Lower lobe of right lung (tissue), 2 donors: ENCODE measurements around the gene AIRE. TPM values are rescaled to one million over a fixed set of nuclear protein-coding genes. Genes with fewer than 3 reads are reported as not detected.
A peak's percentile ranks its signal among the peaks of the same experiment; 100 is the strongest.
"Not testable (repeated sequence)": the region's sequence is repeated elsewhere in the genome, so short reads cannot be mapped to it uniquely, and the experiment has no call there.

Experiments used
- ATAC-seq, 2 donors: fragments of 200-7000 bp; cut with Tn5 transposase; one replicate each; pipeline ENCODE4 v1.9.1; 2020 to 2022; ENCODE audit warnings: mild to moderate bottlenecking in 2 of 2, moderate library complexity in 2 of 2
- DNase-seq: peaks from one replicate; pipeline ENCODE4 v3.0.0-alpha.2; 2020
- H3K27ac ChIP-seq: fragments of 200-600 bp; one replicate; pipeline ENCODE4 v1.8.0; 2022
- H3K27me3 ChIP-seq: fragments of 200-600 bp; one replicate; pipeline ENCODE4 v1.8.0; 2022; ENCODE audit warnings: low read depth
- H3K36me3 ChIP-seq: fragments of 200-600 bp; one replicate; pipeline ENCODE4 v1.8.0; 2022; ENCODE audit warnings: mild to moderate bottlenecking
- H3K4me1 ChIP-seq: fragments of 200-600 bp; one replicate; pipeline ENCODE4 v1.8.0; 2022
- H3K4me3 ChIP-seq: fragments of 200-600 bp; one replicate; pipeline ENCODE4 v1.8.0; 2022; ENCODE audit warnings: mild to moderate bottlenecking
- H3K9me3 ChIP-seq: fragments of 200-600 bp; one replicate; pipeline ENCODE4 v1.8.0; 2022
- intact Hi-C: fragments of 100-400 bp; cut with DNase I; formaldehyde crosslinking; loops from one replicate; pipeline ENCODE4 v1.11.0; 2022
- total RNA-seq: library from RNA; stranded (reverse); fragmentation: NEBNext Ultra II Directional; extraction: Animal tissue kit (Norgen Biotek cat#: 25700); gene quantifications from one replicate; pipeline ENCODE4 v1.2.1, GENCODE V29; 2021
- TF ChIP-seq, protein P1 (sequence below): fragments of 200-600 bp; IDR thresholded peaks from one replicate; pipeline ENCODE4 v1.8.0; 2022; ENCODE audit warnings: antibody characterized with exemption, mild to moderate bottlenecking
- donor health status: DM: no; HTN: yes; CAD: no; lungs with severe emphysema.

Gene AIRE
- total RNA-seq, 1 donor from 2014 or later, result not detected

DNA sequence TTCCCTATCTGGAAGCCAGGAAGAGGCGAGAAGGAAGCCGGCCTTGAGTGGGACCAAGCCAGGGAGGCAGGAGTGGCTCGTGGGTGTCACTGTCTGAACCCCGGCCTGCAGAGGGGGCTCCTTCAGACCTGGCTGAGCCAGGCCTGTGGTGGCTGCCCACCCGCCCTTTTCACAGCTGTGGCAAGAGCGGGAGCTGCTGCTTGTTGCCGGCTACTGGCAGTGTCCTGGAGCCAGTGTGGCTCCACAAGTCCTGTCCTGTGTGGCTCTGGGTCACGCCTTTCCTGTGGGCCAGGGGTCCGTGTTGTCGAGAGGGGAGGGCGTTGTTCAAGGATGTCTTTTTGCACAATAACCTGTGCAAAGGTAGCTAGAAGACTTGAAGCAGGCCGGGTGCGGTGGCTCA lies 15.5 kb downstream of the AIRE start:
- ATAC-seq (no peak), DNase-seq (no peak)
- TF ChIP-seq, protein P1, sequence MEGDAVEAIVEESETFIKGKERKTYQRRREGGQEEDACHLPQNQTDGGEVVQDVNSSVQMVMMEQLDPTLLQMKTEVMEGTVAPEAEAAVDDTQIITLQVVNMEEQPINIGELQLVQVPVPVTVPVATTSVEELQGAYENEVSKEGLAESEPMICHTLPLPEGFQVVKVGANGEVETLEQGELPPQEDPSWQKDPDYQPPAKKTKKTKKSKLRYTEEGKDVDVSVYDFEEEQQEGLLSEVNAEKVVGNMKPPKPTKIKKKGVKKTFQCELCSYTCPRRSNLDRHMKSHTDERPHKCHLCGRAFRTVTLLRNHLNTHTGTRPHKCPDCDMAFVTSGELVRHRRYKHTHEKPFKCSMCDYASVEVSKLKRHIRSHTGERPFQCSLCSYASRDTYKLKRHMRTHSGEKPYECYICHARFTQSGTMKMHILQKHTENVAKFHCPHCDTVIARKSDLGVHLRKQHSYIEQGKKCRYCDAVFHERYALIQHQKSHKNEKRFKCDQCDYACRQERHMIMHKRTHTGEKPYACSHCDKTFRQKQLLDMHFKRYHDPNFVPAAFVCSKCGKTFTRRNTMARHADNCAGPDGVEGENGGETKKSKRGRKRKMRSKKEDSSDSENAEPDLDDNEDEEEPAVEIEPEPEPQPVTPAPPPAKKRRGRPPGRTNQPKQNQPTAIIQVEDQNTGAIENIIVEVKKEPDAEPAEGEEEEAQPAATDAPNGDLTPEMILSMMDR, result no peak
- peaks cover 68% of the 10 kb centered on the region for H3K4me1 ChIP-seq
- H3K4me3 ChIP-seq, result peak overlapping the region; percentile 78
- H3K27me3 ChIP-seq, result no peaks in the 10 kb centered on the region
- no peaks in the 10 kb centered on the region for H3K36me3 ChIP-seq
- peak overlapping the region; percentile 95 for H3K27ac ChIP-seq
- H3K9me3 ChIP-seq, result no peaks in the 10 kb centered on the region
- intact Hi-C loops, result no loop called here

DNA sequence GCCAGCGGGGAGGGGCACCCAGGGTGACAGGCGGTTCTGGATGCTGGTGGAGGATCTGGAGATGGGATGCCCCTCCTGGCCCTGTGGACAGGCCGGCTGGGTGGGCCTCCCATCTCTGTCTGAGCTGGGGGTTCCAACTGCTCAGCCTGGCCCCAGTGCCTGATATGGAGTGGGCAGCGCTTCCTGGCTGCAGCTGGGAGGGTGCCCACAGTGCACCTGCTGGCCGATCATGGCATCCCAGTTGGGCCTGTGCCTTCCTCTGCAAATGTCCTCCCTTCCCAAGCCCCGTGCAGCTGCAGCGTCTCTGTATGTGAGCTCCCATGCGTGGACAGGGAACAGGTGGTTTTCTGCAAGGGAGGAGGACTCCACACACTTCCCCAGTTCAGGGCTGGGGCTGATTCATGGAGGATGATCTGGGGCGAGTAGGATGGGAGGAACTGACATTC lies 16.3 kb downstream of the AIRE start:
- no peak overlapping the region for H3K27ac ChIP-seq
- TF ChIP-seq, protein P1, result no peak
- H3K27me3 ChIP-seq, result no peaks in the 10 kb centered on the region
- H3K4me3 ChIP-seq, result no peak overlapping the region
- H3K36me3 ChIP-seq, result peaks cover under 1% of the 10 kb centered on the region
- no peak for DNase-seq
- H3K9me3 ChIP-seq, result no peaks in the 10 kb centered on the region
- no peak for ATAC-seq
- intact Hi-C loops, result no loop called here
- peaks cover 68% of the 10 kb centered on the region for H3K4me1 ChIP-seq

DNA sequence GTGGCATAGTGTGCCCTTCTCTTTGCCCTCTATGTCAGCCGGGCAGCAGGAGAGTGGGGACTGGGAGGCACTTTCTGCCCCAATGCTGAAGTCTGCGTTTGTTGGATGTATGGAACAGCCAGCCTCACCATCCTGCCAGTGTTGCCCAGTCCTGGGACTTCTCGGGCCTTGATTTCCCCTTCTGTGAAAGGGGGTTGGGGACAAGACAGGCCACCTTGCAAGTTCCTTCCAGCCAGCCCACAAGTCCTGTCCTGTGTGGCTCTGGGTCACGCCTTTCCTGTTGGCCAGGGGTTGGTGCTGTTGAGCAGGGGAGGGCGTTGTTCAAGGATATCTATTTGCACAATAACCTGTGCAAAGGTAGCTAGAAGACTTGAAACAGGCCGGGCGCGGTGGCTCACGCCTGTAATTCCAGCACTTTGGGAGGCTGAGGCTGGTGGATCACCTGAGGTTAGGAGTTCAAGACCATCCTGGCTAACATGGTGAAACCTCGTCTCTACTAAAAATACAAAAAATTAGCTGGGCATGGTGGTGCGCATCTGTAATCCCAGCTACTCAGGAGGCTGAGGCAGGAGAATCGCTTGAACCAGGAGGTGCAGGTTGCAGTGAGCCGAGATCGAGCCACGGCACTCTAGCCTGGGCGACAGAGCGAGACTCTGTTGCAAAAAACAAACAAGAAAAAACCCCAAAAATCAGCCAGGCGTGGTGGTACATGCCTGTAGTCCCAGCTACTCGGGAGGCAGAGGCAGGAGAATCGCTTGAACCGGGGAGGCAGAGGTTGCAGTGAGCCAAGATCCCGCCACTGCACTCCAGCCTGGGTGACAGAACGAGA lies 17.1 kb downstream of the AIRE start:
- H3K9me3 ChIP-seq, ATAC-seq, H3K27me3 ChIP-seq, DNase-seq, H3K4me3 ChIP-seq, H3K27ac ChIP-seq, intact Hi-C loops, H3K36me3 ChIP-seq: not testable (repeated sequence)
- TF ChIP-seq, protein P1, result peak; percentile 15
- H3K4me1 ChIP-seq, result peaks cover 63% of the 10 kb centered on the region

DNA sequence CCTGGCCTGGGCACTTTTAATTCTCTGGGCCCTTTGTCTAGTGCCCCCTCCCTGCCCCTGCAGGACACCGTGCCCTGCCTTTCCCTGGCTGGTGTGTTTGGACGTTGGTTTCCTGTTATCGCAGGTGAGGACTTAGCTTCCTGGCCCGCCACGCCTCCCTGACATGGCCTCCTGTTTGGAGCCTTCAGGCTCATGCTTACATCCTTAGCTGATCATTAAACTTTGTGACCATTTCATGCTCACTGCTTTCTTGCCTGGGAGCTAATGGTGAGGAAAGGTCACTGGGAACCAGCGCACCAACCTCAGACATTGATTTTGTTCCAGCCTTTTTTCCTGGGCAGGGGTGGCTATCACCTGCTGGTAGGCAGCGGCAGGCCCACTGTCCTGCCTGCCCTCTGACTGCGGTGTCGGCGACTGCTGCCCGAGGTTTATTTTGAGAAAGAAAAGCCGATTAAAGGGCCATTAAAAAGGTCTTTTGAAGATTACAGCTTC lies 17.9 kb downstream of the AIRE start:
- TF ChIP-seq, protein P1, result no peak
- Histone ChIP-seq H3K4me1 (peaks cover 58% of the 10 kb centered on the region), H3K4me3 (no peak overlapping the region), H3K27ac (no peak overlapping the region), H3K27me3 (no peaks in the 10 kb centered on the region), H3K9me3 (no peaks in the 10 kb centered on the region), H3K36me3 (peaks cover 12% of the 10 kb centered on the region)
- DNase-seq, result no peak
- no peak for ATAC-seq
- intact Hi-C loops, result no loop called here

DNA sequence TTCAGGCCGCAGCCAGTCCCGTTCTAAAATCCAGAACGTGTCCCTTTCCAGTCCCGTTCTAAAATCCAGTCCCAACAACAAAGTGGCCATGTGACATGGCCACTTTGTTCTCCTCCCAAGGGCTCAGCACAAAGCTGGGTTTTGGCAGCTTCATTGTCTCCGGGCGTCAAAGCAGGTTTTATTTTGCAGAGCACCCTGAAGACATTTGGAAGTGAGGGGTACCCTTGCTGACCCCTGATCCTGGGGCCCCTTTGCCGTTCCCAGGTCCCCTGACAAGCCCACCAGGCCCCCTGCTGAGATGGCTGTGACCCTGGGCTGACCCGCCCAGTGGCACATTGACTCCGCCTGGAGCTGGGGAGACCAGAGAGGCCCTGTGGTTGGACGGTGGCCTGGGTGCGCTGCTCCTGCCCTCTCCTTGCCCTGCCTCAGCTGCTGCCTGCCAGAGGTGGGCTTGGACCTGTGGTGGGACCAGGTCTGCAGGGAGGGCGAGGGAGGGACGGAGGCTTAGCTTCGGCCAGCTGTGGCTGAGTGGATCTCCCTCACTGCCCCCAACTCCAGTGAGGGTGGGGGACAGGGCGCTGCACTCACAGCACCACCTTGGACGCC lies 18.4 kb downstream of the AIRE start:
- intact Hi-C loops, result no loop called here
- Histone ChIP-seq H3K4me1 (peaks cover 52% of the 10 kb centered on the region), H3K27ac (no peak overlapping the region), H3K9me3 (no peaks in the 10 kb centered on the region), H3K27me3 (no peaks in the 10 kb centered on the region), H3K4me3 (no peak overlapping the region), H3K36me3 (peaks cover 12% of the 10 kb centered on the region)
- no peak for ATAC-seq
- no peak for DNase-seq
- TF ChIP-seq, protein P1, result no peak
